Loucy (cell line): ENCODE results near the gene RWDD4.

Experiments used
- EZH2phosphoT487 ChIP-seq: fragments of 200-600 bp; IDR thresholded peaks from 2 replicates; pipeline ENCODE4 v1.6.1; 2018; ENCODE audit warnings: antibody characterized with exemption, mild to moderate bottlenecking, moderate library complexity, borderline replicate concordance
- TF ChIP-seq, protein P1 (sequence below): fragments of 200-600 bp; sonication (generic); conservative IDR thresholded peaks from 2 replicates; pipeline ENCODE4 v1.5.1; 2014; ENCODE audit warnings: mild to moderate bottlenecking, antibody characterized with exemption, low read length

DNA sequence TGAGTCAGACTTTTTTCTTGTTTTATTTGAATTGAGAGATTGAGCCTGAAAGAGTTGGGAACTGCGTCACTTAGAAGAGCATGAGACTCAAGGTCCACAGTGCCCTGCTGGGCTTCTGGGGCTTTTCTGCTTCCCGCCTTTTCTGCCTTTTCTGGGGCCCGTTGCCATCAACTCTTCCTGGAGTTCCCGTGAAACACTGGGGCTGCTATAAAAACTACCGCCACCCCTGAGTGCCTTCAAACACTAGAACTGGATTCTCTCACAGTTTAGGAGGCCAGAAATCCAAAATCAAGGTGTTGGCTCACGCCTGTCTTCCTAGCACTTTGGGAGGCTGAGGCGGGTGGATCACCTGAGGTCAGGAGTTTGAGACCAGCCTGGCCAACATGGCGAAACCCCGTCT, 49.8 kb downstream of the RWDD4 start:
- TF ChIP-seq, protein P1, sequence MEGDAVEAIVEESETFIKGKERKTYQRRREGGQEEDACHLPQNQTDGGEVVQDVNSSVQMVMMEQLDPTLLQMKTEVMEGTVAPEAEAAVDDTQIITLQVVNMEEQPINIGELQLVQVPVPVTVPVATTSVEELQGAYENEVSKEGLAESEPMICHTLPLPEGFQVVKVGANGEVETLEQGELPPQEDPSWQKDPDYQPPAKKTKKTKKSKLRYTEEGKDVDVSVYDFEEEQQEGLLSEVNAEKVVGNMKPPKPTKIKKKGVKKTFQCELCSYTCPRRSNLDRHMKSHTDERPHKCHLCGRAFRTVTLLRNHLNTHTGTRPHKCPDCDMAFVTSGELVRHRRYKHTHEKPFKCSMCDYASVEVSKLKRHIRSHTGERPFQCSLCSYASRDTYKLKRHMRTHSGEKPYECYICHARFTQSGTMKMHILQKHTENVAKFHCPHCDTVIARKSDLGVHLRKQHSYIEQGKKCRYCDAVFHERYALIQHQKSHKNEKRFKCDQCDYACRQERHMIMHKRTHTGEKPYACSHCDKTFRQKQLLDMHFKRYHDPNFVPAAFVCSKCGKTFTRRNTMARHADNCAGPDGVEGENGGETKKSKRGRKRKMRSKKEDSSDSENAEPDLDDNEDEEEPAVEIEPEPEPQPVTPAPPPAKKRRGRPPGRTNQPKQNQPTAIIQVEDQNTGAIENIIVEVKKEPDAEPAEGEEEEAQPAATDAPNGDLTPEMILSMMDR, result no peak
- no peak for TF ChIP-seq EZH2phosphoT487
